ENCODE data around the gene AJAP1. TPM values are rescaled to one million over a fixed set of nuclear protein-coding genes. Genes with fewer than 3 reads are reported as not detected.

Gene AJAP1
- total and polyA plus RNA-seq, 2 of the 8 experiments (the other 6 are each of a cell fraction or from before 2014, with no cell fraction given): 1.9 to 6.2 TPM

DNA sequence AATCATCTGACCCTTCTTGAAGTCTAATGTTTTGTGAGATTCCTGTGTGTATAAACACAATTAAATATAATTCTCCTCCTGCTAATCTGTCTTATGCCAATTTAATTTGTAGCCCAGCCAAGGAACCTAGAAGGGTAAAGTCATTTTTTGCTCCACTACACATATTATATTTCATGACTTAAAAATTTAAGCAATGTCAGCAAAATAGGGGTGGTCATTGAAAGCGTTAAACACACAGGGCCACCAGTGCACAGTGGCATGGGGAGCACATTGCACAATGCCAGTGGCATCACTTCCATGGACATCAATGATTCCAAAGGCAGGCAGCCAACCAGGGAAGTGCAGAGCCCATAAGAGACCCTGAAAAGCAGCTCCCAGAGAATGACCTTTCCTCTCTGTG, 166.1 kb downstream of the AJAP1 start:
- Histone ChIP-seq H2BK120ac (replicated peaks; ENCODE audit: low read depth, low read length) (no peak overlapping the region), H3K27me3 (replicated peaks in 1 of 4; ENCODE audit: control insufficient read depth in 3 of 4, extremely low read depth in 1 of 4, insufficient read depth in 3 of 4, low read length in 3 of 4) (no peaks in the 10 kb centered on the region), H3K4ac (replicated peaks; ENCODE audit: insufficient read length, low read depth, low read length) (no peak overlapping the region), H3K56ac (replicated peaks; ENCODE audit: insufficient read length, low read depth, low read length) (no peak overlapping the region), H2BK12ac (ENCODE audit: low read depth, low read length) (no peak overlapping the region), H3K18ac (ENCODE audit: extremely low read depth, low read length) (no peak overlapping the region), H3K36me3 (ENCODE audit: control insufficient read depth in 2 of 4, insufficient read depth in 4 of 4, low read length in 3 of 4) (peaks cover 0 to 2% (median 0%) of the 10 kb centered on the region in 4 experiments; a peak in 1 of 8 replicates), H2AK5ac (ENCODE audit: low read depth, low read length) (no peak overlapping the region), H2BK15ac (ENCODE audit: low read length) (no peak overlapping the region), H3K4me3 (ENCODE audit: extremely low read depth in 1 of 4, insufficient read depth in 2 of 4, low read depth in 3 of 4, low read length in 4 of 4) (no peak overlapping the region), H3K79me2 (ENCODE audit: control insufficient read depth in 1 of 2, insufficient read depth in 2 of 2, low read length in 2 of 2) (no peaks in the 10 kb centered on the region), H4K8ac (ENCODE audit: extremely low read depth, insufficient read depth, low read length) (no peak overlapping the region), H4K5ac (ENCODE audit: insufficient read length, low read depth, low read length) (no peak overlapping the region), H3K4me1 (replicated peaks in 1 of 4; ENCODE audit: control insufficient read depth in 3 of 4, insufficient read depth in 4 of 4, low read length in 3 of 4) (peaks cover 0 to 3% (median 2%) of the 10 kb centered on the region in 4 experiments; a peak in 2 of 7 replicates), H3K9ac (replicated peaks in 1 of 4; ENCODE audit: extremely low read depth in 1 of 4, low read depth in 3 of 4, low read length in 3 of 4) (no peak overlapping the region), H2BK20ac (ENCODE audit: low read length) (no peak overlapping the region), H3K23ac (ENCODE audit: insufficient read length) (no peak overlapping the region), H4K20me1 (replicated peaks in 1 of 2; ENCODE audit: control insufficient read depth in 1 of 2, insufficient read depth in 2 of 2, low read length in 2 of 2) (no peaks in the 10 kb centered on the region), H3K9me3 (ENCODE audit: insufficient read depth in 2 of 2, low read depth in 1 of 2, low read length in 1 of 2) (peaks cover 18 to 28% of the 10 kb centered on the region in 2 experiments; a peak in 3 of 4 replicates), H3K27ac (ENCODE audit: low read depth, low read length) (no peak overlapping the region), H3K79me1 (ENCODE audit: low read depth, low read length) (no peaks in the 10 kb centered on the region), H3K14ac (ENCODE audit: insufficient read length) (no peak overlapping the region), H2AFZ (ENCODE audit: low read length) (no peak overlapping the region), H2BK5ac (ENCODE audit: low read depth, low read length) (no peak overlapping the region), H3K4me2 (ENCODE audit: insufficient read depth in 1 of 2, low read depth in 2 of 2, low read length in 2 of 2) (no peak overlapping the region), H3K23me2 (ENCODE audit: low read depth, low read length) (no peaks in the 10 kb centered on the region), H4K91ac (replicated peaks; ENCODE audit: insufficient read length, low read length) (no peak overlapping the region)
- ChIA-PET CTCF (ENCODE audit: partially characterized antibody) (interaction anchor here (0.6 to 1.4 kb wide), 3 partner anchors 160 to 914 kb away, joined by 3 to 4 read pairs (median 3); no protein-coding TSS in a partner anchor), POLR2A (ENCODE audit: partially characterized antibody) (no interaction called here)
- FAIRE-seq: no peak
- TF ChIP-seq SIRT6 (IDR thresholded peaks at IDR 0.05; ENCODE audit: low read length) (no peak), MAFK (IDR thresholded peaks at IDR 0.05; ENCODE audit: low read depth, low read length) (peak; percentile 86; the same call in 1 of the 2 replicates)
- no peak for DNase-seq (ENCODE audit: low read depth in 1 of 2, low spot score in 2 of 2)
- WGBS, 2 experiments (ENCODE audit: extremely low coverage in 1 of 2, insufficient coverage in 1 of 2, insufficient read length in 1 of 2, insufficient replicate concordance in 2 of 2, low coverage in 1 of 2, low lambda C conversion rate in 2 of 2, missing lambda C conversion rate in 1 of 2): 94% methylated on average over 1 of the region's 1 CpG; no CpG with 5 or more reads in 1 of the 2 experiments

Data from H1 (cell line).